Measurements from ENCODE around the gene FBXO41.

Gene FBXO41

GRCh38 chr2:73260338-73260984 is 23.8 kb downstream of the FBXO41 start:
- peak; percentile 26 for DNase-seq

GRCh38 chr2:73259704-73260337 is 24.5 kb downstream of the FBXO41 start:
- DNase-seq: no peak

- no peak for DNase-seq
These were observed 25.0 kb downstream of the FBXO41 start for GRCh38 chr2:73259276-73259675.

- DNase-seq: no peak
These were observed 25.4 kb downstream of the FBXO41 start for GRCh38 chr2:73258913-73259215.

- DNase-seq: no peak
These were observed 25.9 kb downstream of the FBXO41 start for GRCh38 chr2:73258186-73258912.

- DNase-seq: peak; percentile 13
These were observed 26.7 kb downstream of the FBXO41 start for GRCh38 chr2:73257425-73258125.

GRCh38 chr2:73257021-73257420 is 27.3 kb downstream of the FBXO41 start:
- DNase-seq: no peak

- DNase-seq: no peak
These were observed 27.7 kb downstream of the FBXO41 start for GRCh38 chr2:73256618-73256922.

GRCh38 chr2:73255907-73256617 is 28.2 kb downstream of the FBXO41 start:
- DNase-seq: no peak

- DNase-seq: no peak
These were observed 29.2 kb downstream of the FBXO41 start for GRCh38 chr2:73255007-73255644.

- no peak for DNase-seq
These were observed 29.8 kb downstream of the FBXO41 start for GRCh38 chr2:73254343-73255006.

- peak; percentile 64 for DNase-seq
These were observed 30.4 kb downstream of the FBXO41 start for GRCh38 chr2:73253901-73254300.

GRCh38 chr2:73253400-73253799 is 30.9 kb downstream of the FBXO41 start:
- DNase-seq: peak; percentile 3

- no peak for DNase-seq
These were observed 31.8 kb downstream of the FBXO41 start for GRCh38 chr2:73252238-73253027.

- no peak for DNase-seq
These were observed 33.1 kb downstream of the FBXO41 start for GRCh38 chr2:73250872-73251846.

GRCh38 chr2:73249636-73250035 is 34.6 kb downstream of the FBXO41 start:
- DNase-seq: no peak

- no peak for DNase-seq
These were observed 37.4 kb downstream of the FBXO41 start for GRCh38 chr2:73246850-73247249.

- no peak for DNase-seq
These were observed 39.7 kb downstream of the FBXO41 start for GRCh38 chr2:73244580-73244979.

- no peak for DNase-seq
These were observed 40.3 kb downstream of the FBXO41 start for GRCh38 chr2:73243884-73244570.

Measured in suppressor macrophage treated with lipopolysaccharide for 4 hours (primary cell).